Endothelial cell (in vitro differentiated cells): ENCODE measurements around the gene PRAF2. TPM values are rescaled to one million over a fixed set of nuclear protein-coding genes. Genes with fewer than 3 reads are reported as not detected.

Experiments used
- DNase-seq: peaks from one replicate; pipeline ENCODE4 v3.0.0; 2021; ENCODE audit warnings: low spot score
- H3K27ac Mint-ChIP-seq: one replicate; pipeline ENCODE4 v1.8.0; 2021; ENCODE audit warnings: mixed read lengths, inconsistent platforms; ENCODE audit not compliant: unreplicated experiment
- H3K27me3 Mint-ChIP-seq: one replicate; pipeline ENCODE4 v1.8.0; 2021; ENCODE audit warnings: mild to moderate bottlenecking, moderate library complexity, mixed read lengths, inconsistent platforms; ENCODE audit not compliant: unreplicated experiment
- H3K36me3 Mint-ChIP-seq: one replicate; pipeline ENCODE4 v1.8.0; 2021; ENCODE audit warnings: mild to moderate bottlenecking, low read depth, mixed read lengths, inconsistent platforms; ENCODE audit not compliant: unreplicated experiment
- H3K4me1 Mint-ChIP-seq: one replicate; pipeline ENCODE4 v1.8.0; 2021; ENCODE audit warnings: mild to moderate bottlenecking, mixed read lengths, inconsistent platforms; ENCODE audit not compliant: unreplicated experiment
- H3K4me3 Mint-ChIP-seq: one replicate; pipeline ENCODE4 v1.8.0; 2021; ENCODE audit warnings: mild to moderate bottlenecking, mixed read lengths, inconsistent platforms; ENCODE audit not compliant: unreplicated experiment
- H3K9me3 Mint-ChIP-seq: one replicate; pipeline ENCODE4 v1.8.0; 2021; ENCODE audit warnings: mixed read lengths, inconsistent platforms; ENCODE audit not compliant: unreplicated experiment
- CTCF ChIP-seq: fragments of 200-600 bp; sonication (generic); IDR thresholded peaks from one replicate; pipeline ENCODE4 v1.5.0; 2021; ENCODE audit warnings: antibody characterized with exemption; ENCODE audit not compliant: unreplicated experiment
- total RNA-seq: library from RNA; stranded (reverse); fragmentation: NEBNext Ultra II Directional; extraction: Animal tissue kit (Norgen Biotek cat#: 25700); gene quantifications from one replicate; pipeline ENCODE4 v1.2.1, GENCODE V29; 2021; ENCODE audit not compliant: unreplicated experiment

PRAF2 gene
- total RNA-seq, 1 donor from 2014 or later, result 22.3 TPM

- Mint-ChIP-seq H3K4me3 (peak overlapping the region; percentile 89), H3K4me1 (peaks cover 10% of the 10 kb centered on the region), H3K27ac (no peak overlapping the region), H3K36me3 (no peaks in the 10 kb centered on the region), H3K27me3 (peaks cover 5% of the 10 kb centered on the region), H3K9me3 (no peaks in the 10 kb centered on the region)
- no peak for TF ChIP-seq CTCF
- peak; percentile 52 for DNase-seq
Observed at GRCh38 chrX:49071877-49072711, 1.7 kb downstream of the PRAF2 start.

GRCh38 chrX:49070988-49071387 lies 2.8 kb downstream of the PRAF2 start:
- Mint-ChIP-seq H3K9me3 (no peaks in the 10 kb centered on the region), H3K4me3 (no peak overlapping the region), H3K4me1 (peaks cover 10% of the 10 kb centered on the region), H3K27ac (no peak overlapping the region), H3K27me3 (peaks cover 5% of the 10 kb centered on the region), H3K36me3 (no peaks in the 10 kb centered on the region)
- no peak for DNase-seq
- TF ChIP-seq CTCF, result no peak

GRCh38 chrX:49069038-49069437 lies 4.8 kb downstream of the PRAF2 start:
- no peak overlapping the region for H3K27ac Mint-ChIP-seq
- peaks cover 5% of the 10 kb centered on the region for H3K27me3 Mint-ChIP-seq
- H3K36me3 Mint-ChIP-seq, result no peaks in the 10 kb centered on the region
- no peak for TF ChIP-seq CTCF
- no peaks in the 10 kb centered on the region for H3K9me3 Mint-ChIP-seq
- no peak for DNase-seq
- H3K4me1 Mint-ChIP-seq, result peaks cover 10% of the 10 kb centered on the region
- no peak overlapping the region for H3K4me3 Mint-ChIP-seq

- DNase-seq, result no peak
- peaks cover 3% of the 10 kb centered on the region for H3K4me1 Mint-ChIP-seq
- no peak for TF ChIP-seq CTCF
- H3K36me3 Mint-ChIP-seq, result no peaks in the 10 kb centered on the region
- H3K27me3 Mint-ChIP-seq, result peaks cover 3% of the 10 kb centered on the region
- H3K27ac Mint-ChIP-seq, result no peak overlapping the region
- H3K9me3 Mint-ChIP-seq, result no peaks in the 10 kb centered on the region
- H3K4me3 Mint-ChIP-seq, result no peak overlapping the region
Observed at GRCh38 chrX:49067285-49068120, 6.3 kb downstream of the PRAF2 start.
